GM12874 (cell line): Measurements from ENCODE around the gene CNTN2.

Source experiments
- TF ChIP-seq, protein P1 (sequence below): IDR thresholded peaks from 2 replicates; pipeline ENCODE4 v1.5.1; 2011; ENCODE audit warnings: low read depth, mild to moderate bottlenecking, control low read depth, low read length, moderate library complexity; ENCODE audit not compliant: insufficient read depth

The CNTN2 gene

GRCh38 chr1:205062319-205062718 lies 19.3 kb downstream of the CNTN2 start:
- TF ChIP-seq, protein P1, sequence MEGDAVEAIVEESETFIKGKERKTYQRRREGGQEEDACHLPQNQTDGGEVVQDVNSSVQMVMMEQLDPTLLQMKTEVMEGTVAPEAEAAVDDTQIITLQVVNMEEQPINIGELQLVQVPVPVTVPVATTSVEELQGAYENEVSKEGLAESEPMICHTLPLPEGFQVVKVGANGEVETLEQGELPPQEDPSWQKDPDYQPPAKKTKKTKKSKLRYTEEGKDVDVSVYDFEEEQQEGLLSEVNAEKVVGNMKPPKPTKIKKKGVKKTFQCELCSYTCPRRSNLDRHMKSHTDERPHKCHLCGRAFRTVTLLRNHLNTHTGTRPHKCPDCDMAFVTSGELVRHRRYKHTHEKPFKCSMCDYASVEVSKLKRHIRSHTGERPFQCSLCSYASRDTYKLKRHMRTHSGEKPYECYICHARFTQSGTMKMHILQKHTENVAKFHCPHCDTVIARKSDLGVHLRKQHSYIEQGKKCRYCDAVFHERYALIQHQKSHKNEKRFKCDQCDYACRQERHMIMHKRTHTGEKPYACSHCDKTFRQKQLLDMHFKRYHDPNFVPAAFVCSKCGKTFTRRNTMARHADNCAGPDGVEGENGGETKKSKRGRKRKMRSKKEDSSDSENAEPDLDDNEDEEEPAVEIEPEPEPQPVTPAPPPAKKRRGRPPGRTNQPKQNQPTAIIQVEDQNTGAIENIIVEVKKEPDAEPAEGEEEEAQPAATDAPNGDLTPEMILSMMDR: no peak

DNA sequence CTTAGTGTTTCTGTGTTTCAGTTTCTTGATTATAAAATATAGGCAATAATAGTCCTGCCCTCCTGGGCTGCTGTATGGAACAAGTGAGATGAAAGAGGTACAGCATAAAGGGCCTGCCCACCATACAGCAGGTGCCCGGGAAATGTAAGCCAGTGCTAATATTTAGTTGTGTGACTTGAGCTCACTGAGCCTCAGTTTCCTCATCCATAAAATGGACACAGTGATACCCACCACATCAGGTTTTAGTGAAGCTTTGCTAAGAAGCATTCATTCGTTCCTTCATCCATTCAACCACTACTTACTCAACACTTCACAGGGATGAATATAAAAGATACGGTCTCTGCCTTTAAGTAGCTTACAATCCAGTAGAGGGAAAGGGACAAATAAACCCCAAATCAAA lies 19.9 kb downstream of the CNTN2 start:
- TF ChIP-seq, protein P1: no peak

DNA sequence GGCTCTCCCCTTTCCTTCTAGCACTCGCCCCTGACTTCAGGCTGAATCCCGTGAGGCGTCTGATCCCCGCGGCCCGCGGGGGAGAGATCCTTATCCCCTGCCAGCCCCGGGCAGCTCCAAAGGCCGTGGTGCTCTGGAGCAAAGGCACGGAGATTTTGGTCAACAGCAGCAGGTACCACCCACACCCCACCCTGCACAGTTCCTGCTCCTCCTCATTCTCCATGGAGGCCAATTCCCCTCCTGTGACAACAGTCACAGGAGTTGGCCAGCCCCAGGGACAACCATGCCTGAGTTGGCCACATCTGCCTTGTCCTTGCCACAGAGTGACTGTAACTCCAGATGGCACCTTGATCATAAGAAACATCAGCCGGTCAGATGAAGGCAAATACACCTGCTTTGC lies 21.3 kb downstream of the CNTN2 start:
- TF ChIP-seq, protein P1: no peak

- TF ChIP-seq, protein P1: no peak
Observed at GRCh38 chr1:205064741-205065316, 21.8 kb downstream of the CNTN2 start.

DNA sequence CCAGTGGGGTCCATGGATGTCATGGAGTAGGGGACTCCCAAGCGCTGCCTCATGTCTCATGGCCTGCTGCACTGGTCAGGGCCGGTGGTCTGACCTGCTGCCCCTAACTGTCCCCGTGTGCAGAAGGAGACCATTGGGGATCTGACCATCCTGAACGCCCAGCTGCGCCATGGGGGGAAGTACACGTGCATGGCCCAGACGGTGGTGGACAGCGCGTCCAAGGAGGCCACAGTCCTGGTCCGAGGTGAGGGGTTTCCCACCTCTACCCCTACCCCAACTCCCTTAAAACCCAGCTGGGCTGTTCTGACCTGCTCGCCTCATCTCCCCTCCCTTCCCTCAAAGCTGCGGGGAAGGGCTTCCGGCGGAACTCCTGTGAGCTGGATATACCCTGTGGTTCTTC lies 22.7 kb downstream of the CNTN2 start:
- TF ChIP-seq, protein P1: no peak

- TF ChIP-seq, protein P1: peak; percentile 33; the same call in 1 of the 2 replicates
Observed at GRCh38 chr1:205066141-205066818, 23.3 kb downstream of the CNTN2 start.

DNA sequence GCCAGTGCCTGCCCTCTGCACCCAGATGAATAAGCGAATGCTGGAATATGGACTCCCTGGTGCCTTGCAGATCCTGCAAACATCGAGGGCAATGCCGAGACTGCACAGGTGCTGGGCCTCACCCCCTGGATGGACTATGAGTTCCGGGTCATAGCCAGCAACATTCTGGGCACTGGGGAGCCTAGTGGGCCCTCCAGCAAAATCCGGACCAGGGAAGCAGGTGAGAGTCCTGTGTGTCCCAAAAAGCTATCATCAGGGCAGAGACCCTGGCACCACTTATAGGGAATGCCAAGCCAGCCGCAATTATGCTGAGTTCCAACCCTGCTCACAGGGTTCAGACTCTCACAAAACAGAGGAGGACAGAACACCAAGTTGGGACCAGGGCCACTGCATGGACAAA lies 24.0 kb downstream of the CNTN2 start:
- TF ChIP-seq, protein P1: no peak
